ENCODE data around the gene PEX10.
"Not testable (repeated sequence)": the region's sequence is repeated elsewhere in the genome, so short reads cannot be mapped to it uniquely, and the experiment has no call there.

The PEX10 gene

DNA sequence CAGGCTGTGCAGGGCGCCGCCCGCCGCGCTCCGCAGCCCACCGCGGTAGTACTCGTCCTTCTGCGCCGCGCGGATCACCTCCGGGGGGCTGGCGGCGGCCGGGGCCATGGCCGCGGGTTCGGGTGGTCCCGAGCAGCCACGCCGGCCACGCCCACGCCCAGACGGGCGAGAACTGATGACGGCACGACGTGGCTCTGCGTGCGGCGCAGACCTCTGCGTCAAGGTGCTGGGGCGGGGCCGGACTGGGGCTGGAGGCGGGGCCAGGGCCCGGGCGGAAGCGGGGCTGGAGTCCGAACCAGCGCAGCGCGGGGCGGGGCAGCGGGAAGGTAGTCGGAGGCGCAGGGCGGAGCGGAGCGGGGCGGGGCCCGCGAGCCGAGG, at the start of gene PEX10:
TSS of gene PEX10 (minus strand) at position 170 of the 378 bp plus-strand sequence. CDS start at position 108, 62 bp downstream.
- intact Hi-C loops (cut with DNase I) = loop anchor here (2.0 kb wide), 1 partner anchor 20 kb away; no protein-coding TSS in a partner anchor
- peak; percentile 84 to 99 (median 97) for DNase-seq

- no peak for DNase-seq
- intact Hi-C loops (cut with DNase I) = no loop called here
Measured at GRCh38 chr1:2460996-2461751, 48.8 kb upstream of the PEX10 start.

- intact Hi-C loops (cut with DNase I) = no loop called here
- no peak for DNase-seq
Measured at GRCh38 chr1:2460203-2460602, 47.8 kb upstream of the PEX10 start.

DNA sequence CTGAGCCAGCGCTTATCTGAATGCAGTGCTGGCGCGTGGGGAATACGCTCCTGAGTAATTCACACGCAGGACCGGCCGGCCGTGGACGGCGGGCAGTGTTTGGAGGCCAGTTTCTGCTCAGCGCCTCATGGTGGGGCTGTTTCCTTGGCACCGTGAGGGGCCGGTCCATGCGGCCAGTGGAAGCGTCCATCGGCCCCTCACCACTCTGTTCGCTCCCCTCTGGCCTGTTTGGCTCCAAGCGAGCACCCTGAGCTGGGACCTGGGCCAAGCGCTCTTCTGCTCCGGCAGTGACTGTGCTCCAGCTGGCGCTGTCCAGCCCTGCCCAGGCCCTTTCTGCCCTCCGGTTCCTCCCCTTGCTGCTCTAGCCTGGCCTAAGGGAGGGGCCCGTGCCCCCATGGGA, 47.4 kb upstream of the PEX10 start:
- intact Hi-C loops (cut with DNase I) = no loop called here
- peak; percentile 44 to 92 (median 80) for DNase-seq

DNA sequence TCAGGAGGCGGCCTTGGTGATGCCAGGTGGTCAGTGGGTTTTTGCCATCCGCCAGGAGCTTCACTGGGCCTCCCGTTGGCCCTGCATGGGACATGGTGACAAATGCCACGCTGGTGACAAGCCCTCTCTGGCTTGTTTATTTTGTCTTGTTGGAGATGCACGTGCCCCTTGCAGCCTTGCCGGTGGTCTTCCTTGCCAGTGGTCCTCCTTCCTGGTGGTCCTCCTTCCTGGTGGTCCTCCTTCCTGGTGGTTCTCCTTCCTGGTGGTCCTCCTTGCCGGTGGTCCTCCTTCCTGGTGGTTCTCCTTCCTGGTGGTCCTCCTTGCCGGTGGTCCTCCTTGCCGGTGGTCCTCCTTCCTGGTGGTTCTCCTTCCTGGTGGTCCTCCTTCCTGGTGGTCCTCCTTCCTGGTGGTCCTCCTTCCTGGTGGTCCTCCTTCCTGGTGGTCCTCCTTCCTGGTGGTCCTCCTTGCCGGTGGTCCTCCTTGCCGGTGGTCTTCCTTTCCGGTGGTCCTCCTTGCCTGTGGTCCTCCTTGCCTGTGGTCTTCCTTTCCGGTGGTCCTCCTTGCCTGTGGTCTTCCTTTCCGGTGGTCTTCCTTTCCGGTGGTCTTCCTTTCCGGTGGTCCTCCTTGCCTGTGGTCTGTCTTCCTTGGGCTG, 46.9 kb upstream of the PEX10 start:
- DNase-seq; intact Hi-C loops (cut with DNase I): not testable (repeated sequence)

DNA sequence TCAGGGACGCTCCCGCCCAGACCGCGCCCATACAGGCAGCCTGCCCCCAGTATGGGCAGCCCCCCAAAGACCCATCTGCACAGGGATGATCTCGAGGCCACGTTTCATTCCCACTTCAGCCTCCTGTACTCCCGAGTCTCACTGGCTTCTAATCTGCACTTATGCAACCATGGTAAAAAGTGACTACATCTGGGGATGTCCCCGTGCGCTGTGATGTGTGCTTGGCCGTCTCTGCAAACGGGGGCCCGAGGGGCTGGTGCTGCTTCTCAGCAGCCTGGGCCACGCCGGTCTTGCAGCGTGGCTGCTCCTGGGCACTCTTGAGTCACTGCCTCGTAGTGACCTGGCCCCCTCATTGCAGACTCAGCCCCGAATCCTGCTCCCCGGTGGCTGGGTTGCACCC, 46.3 kb upstream of the PEX10 start:
- DNase-seq = no peak
- intact Hi-C loops (cut with DNase I) = no loop called here

DNA sequence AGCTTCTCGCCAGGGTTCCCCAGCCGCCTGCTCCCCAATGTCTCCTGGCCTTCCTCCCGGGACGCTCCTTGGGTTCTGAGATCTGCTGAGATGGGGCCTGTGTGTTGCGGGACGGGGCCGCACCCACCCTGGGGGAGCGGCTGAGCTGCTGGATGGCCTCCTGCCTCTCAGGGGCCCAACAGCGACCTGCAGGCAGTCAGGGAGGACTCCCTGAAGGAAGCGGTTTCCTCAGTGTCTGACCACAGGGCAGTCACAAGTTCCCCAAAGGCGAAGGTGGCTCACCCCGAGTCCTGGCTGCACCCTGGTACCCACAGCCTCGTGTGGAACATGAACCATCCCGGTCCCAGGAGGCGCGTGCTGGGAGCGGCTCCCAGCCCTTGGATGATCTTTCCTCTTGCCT, 45.1 kb upstream of the PEX10 start:
- intact Hi-C loops (cut with DNase I) = no loop called here
- DNase-seq = no peak

GRCh38 chr1:2455757-2456156, 43.4 kb upstream of the PEX10 start:
- intact Hi-C loops (cut with DNase I) = no loop called here
- DNase-seq = peak in 28 of 42 donors; percentile 37 to 83 (median 67)

DNA sequence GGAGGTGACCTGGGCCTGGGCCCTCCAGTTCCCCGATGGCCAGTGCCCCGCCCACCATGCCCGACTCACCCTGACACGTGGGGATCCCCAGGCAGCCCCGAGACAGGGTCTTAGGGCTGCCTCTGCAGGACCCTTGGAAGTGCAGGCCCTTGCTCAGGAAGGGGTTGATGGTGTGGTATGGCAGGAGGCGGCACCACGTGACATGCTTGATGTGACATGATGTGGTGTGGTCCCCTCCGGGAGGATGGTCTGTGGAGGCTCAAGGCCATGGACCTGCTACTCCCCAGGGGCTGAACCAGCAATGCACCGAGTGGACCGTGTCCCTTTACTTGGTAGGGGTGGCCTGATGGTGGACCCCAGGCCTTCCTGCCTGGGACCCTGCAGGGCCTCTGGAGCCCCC, 41.9 kb upstream of the PEX10 start:
- intact Hi-C loops (cut with DNase I) = no loop called here
- no peak for DNase-seq

- intact Hi-C loops (cut with DNase I) = no loop called here
- peak in 2 of 42 donors; percentile 33 to 55 for DNase-seq
Measured at GRCh38 chr1:2452932-2453315, 40.6 kb upstream of the PEX10 start.

DNA sequence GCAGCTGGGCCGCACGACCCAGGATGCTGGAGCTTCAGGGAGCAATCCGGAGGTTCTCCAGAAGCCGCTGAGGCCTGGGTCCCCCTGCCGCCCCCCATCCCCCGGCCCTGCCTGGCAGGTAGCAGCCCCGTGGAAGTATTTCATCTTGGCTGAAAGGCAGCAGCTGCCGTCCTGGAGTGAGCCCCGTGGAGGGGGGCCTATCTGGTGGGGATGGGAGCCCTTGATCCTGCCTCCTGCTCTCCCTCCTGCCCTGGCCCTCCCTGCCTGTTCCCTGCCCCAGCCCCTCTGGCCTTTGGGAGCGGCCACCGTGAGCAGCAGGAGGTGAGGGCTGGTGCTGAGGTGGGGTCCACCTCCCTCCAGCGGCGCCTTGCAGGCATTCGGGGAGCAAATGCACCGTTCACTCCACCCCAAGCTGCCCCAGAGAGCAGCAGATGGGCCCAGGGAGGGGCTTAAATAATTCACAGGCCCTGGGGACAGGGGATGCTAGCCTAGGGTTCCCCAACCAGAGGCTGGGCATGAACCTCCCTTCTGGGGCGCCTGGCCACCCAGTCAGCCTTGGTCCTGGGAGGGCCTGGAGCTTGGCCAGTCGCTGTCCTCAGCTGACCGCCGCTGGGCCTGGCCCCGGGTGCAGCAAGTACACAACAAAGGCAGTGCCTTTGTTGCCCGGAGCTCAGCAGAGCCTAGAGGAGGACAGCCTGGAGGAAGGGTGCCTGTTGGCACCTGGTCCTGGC, 40.0 kb upstream of the PEX10 start:
- intact Hi-C loops (cut with DNase I) = no loop called here
- peak in 41 of 42 donors; percentile 70 to 94 (median 83) for DNase-seq

- intact Hi-C loops (cut with DNase I) = no loop called here
- DNase-seq = peak in 14 of 42 donors; percentile 19 to 73 (median 49)
Measured at GRCh38 chr1:2451741-2452140, 39.4 kb upstream of the PEX10 start.

- intact Hi-C loops (cut with DNase I) = no loop called here
- peak in 25 of 42 donors; percentile 29 to 74 (median 58) for DNase-seq
Measured at GRCh38 chr1:2449636-2450454, 37.5 kb upstream of the PEX10 start.

DNA sequence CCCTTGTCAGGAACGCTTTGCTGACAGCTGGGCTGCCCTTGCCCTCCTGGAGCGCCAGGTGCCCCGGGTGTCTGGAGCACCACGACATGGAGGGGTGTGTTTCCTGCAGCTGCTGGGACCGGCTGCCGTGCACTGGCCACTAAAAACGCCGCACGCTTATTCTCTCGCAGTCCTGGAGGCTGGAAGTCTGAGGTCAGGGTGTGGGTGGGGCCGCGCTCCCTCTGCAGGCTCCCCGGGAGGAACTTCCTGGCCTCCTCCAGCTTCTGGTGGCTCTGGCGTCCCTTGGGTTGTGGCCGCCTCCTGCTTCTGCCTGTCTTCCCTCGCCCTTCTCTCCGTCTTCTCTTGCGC, 35.7 kb upstream of the PEX10 start:
- no peak for DNase-seq

GRCh38 chr1:2447276-2448097, 35.1 kb upstream of the PEX10 start:
- intact Hi-C loops (cut with DNase I) = no loop called here
- DNase-seq = peak in 5 of 42 donors; percentile 32 to 61 (median 44)

More for the DNA sequence above, 35.7 kb upstream of the PEX10 start:
- intact Hi-C loops (cut with DNase I) = no loop called here

- peak in 39 of 42 donors; percentile 32 to 90 (median 77) for DNase-seq
- intact Hi-C loops (cut with DNase I) = no loop called here
Measured at GRCh38 chr1:2446861-2447260, 34.5 kb upstream of the PEX10 start.

- DNase-seq = peak; percentile 51 to 89 (median 74)
- intact Hi-C loops (cut with DNase I) = no loop called here
Measured at GRCh38 chr1:2446394-2446793, 34.0 kb upstream of the PEX10 start.

DNA sequence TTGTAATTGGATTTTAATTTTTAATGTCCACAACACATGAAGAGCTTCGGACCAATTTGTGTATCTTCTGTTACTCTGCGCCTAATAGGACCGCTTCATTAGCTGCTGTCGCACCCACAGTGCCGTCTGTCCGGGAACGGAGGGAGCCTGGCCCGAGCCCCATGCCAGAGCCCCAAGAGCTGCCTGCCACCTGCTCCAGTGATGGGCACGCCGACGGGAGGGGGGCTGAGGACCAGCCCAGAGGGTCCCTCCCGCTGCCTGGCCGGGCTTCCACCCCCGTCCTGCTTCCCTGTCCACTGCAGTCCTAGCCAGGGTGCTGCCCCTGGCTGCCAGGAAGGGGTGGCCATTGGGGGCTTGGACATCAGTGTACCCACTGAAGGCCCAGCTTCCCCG, 33.5 kb upstream of the PEX10 start:
- intact Hi-C loops (cut with DNase I) = no loop called here
- DNase-seq = peak in 10 of 42 donors; percentile 32 to 69 (median 62)
